Measurements from ENCODE around the gene OR2A25. TPM values are rescaled to one million over a fixed set of nuclear protein-coding genes. Genes with fewer than 3 reads are reported as not detected.

Gene OR2A25
- total and polyA plus RNA-seq, 12 donors = not detected

GRCh38 chr7:144102041-144102440 lies 32.4 kb downstream of the OR2A25 start:
- H3K36me3 ChIP-seq = no peaks in the 10 kb centered on the region
- DNase-seq = no peak
- no peak for TF ChIP-seq CTCF (IDR thresholded peaks at IDR 0.05)
- H3K27me3 ChIP-seq = no peaks in the 10 kb centered on the region
- no peaks in the 10 kb centered on the region for H3K4me1 ChIP-seq
- no peak overlapping the region for H3K27ac ChIP-seq
- H3K9me3 ChIP-seq = peaks cover 0 to 5% (median 0%) of the 10 kb centered on the region in 11 donors
- intact Hi-C loops (cut with DNase I) = loop anchor here in 1 of 10 donors (10.0 kb wide), 1 partner anchor 67 kb away; no protein-coding TSS in a partner anchor
- no peak for ATAC-seq
- no peak overlapping the region for H3K4me3 ChIP-seq

GRCh38 chr7:144105211-144105610 lies 35.6 kb downstream of the OR2A25 start:
- no peak overlapping the region for H3K27ac ChIP-seq
- intact Hi-C loops (cut with DNase I) = loop anchor here in 1 of 10 donors (10.0 kb wide), 1 partner anchor 70 kb away; no protein-coding TSS in a partner anchor
- H3K9me3 ChIP-seq = no peaks in the 10 kb centered on the region
- no peak for TF ChIP-seq CTCF (IDR thresholded peaks at IDR 0.05)
- no peaks in the 10 kb centered on the region for H3K36me3 ChIP-seq
- DNase-seq (no peak), ATAC-seq (no peak)
- no peaks in the 10 kb centered on the region for H3K27me3 ChIP-seq
- H3K4me1 ChIP-seq = no peaks in the 10 kb centered on the region
- no peak overlapping the region for H3K4me3 ChIP-seq

- no peak for TF ChIP-seq CTCF (IDR thresholded peaks at IDR 0.05)
- Histone ChIP-seq H3K4me3 (no peak within 1 kb of the TSS), H3K36me3 (no peaks in the 10 kb centered on the region), H3K4me1 (no peaks in the 10 kb centered on the region), H3K9me3 (no peaks in the 10 kb centered on the region), H3K27me3 (no peaks in the 10 kb centered on the region), H3K27ac (no peak within 1 kb of the TSS)
- 85 to 95% methylated on average over 2 of the region's 2 CpGs for WGBS, 2 donors
- DNase-seq (no peak), ATAC-seq (no peak)
- intact Hi-C loops (cut with DNase I) = loop anchor here in 1 of 10 donors (10.0 kb wide), 1 partner anchor 74 kb away; no protein-coding TSS in a partner anchor
These were observed 39.7 kb downstream of the OR2A25 start, which contains the start of gene OR2A2 for GRCh38 chr7:144109283-144109682. TSS of gene OR2A2 (plus strand) at chr7:144109583. CDS start at chr7:144109583, 0 bp downstream.

GRCh38 chr7:144110272-144110671 lies 40.7 kb downstream of the OR2A25 start:
- Histone ChIP-seq H3K4me3 (no peak overlapping the region), H3K27me3 (no peaks in the 10 kb centered on the region), H3K4me1 (no peaks in the 10 kb centered on the region), H3K36me3 (no peaks in the 10 kb centered on the region), H3K27ac (no peak overlapping the region), H3K9me3 (no peaks in the 10 kb centered on the region)
- no peak for DNase-seq
- no peak for ATAC-seq
- 73% methylated on average over 5 of the region's 5 CpGs for WGBS, 2 donors
- no peak for TF ChIP-seq CTCF (IDR thresholded peaks at IDR 0.05)
- intact Hi-C loops (cut with DNase I) = no loop called here
